Activated T-cell treated with anti-CD3 and anti-CD28 coated beads, Interleukin-2, amount 50 U/mL, for 24 hours (primary cell): ENCODE results near the gene TMEFF2.

Experiments used
- DNase-seq: peaks from one replicate; pipeline ENCODE4 v3.0.0-alpha.2; 2020
- H3K27ac Mint-ChIP-seq: 2 replicates; pipeline ENCODE4 v1.8.0; 2020; ENCODE audit warnings: mild to moderate bottlenecking, mixed read lengths
- H3K27me3 Mint-ChIP-seq: 2 replicates; pipeline ENCODE4 v1.8.0; 2020; ENCODE audit warnings: mixed read lengths
- H3K36me3 Mint-ChIP-seq: 2 replicates; pipeline ENCODE4 v1.8.0; 2020; ENCODE audit warnings: low read depth, mixed read lengths
- H3K4me1 Mint-ChIP-seq: 2 replicates; pipeline ENCODE4 v1.8.0; 2020; ENCODE audit warnings: low read depth, mixed read lengths
- H3K4me3 Mint-ChIP-seq: 2 replicates; pipeline ENCODE4 v1.8.0; 2020; ENCODE audit warnings: mild to moderate bottlenecking, moderate library complexity, mixed read lengths
- H3K9me3 Mint-ChIP-seq: 2 replicates; pipeline ENCODE4 v1.8.0; 2020; ENCODE audit warnings: mixed read lengths

Gene TMEFF2, protein sequence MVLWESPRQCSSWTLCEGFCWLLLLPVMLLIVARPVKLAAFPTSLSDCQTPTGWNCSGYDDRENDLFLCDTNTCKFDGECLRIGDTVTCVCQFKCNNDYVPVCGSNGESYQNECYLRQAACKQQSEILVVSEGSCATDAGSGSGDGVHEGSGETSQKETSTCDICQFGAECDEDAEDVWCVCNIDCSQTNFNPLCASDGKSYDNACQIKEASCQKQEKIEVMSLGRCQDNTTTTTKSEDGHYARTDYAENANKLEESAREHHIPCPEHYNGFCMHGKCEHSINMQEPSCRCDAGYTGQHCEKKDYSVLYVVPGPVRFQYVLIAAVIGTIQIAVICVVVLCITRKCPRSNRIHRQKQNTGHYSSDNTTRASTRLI

DNA sequence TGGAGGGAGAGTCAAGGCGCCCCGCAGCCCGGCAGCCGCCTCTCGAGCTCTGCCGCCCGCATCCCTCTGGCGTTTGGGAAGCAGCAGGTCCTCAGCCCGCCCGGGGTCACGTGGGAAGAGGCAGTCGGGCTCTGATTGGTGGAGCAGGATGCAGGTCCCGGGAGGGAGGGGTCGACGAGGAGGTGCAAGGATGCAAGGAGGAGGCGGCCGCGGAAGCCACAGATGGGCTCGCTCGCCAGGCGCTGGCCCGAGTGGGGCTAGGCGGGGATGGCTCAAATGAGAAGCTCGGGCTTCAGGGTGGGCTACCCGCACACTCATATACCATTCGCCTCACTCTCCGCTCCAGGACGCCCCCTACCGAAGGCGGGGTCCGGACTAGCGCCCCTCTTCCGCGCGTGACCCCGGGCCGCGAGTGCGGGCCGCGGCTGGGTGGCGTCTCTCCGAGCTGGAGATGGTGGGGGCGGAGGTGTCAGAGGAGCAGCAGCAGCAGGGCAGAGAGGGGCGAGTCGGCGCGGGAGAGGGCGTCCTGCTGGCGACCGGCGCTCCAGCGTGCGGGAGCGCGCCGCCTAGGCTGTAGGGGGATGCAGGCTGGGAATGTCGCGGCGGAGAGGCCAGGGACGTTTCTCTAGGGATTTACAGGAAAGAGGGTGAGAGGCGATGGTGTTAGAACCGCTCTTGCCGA is at the start of gene TMEFF2:
TSS of gene TMEFF2 (minus strand) at position 68 of the 682 bp plus-strand sequence. CDS start 409 bp downstream, outside the sequence.
- peak; percentile 70 for DNase-seq
- no peaks in the 10 kb centered on the region for H3K36me3 Mint-ChIP-seq
- H3K4me3 Mint-ChIP-seq, result peak within 1 kb of the TSS; percentile 79
- peaks cover 84% of the 10 kb centered on the region for H3K27me3 Mint-ChIP-seq
- no peaks in the 10 kb centered on the region for H3K9me3 Mint-ChIP-seq
- peaks cover 25% of the 10 kb centered on the region for H3K4me1 Mint-ChIP-seq
- H3K27ac Mint-ChIP-seq, result peak within 1 kb of the TSS; percentile 33

DNA sequence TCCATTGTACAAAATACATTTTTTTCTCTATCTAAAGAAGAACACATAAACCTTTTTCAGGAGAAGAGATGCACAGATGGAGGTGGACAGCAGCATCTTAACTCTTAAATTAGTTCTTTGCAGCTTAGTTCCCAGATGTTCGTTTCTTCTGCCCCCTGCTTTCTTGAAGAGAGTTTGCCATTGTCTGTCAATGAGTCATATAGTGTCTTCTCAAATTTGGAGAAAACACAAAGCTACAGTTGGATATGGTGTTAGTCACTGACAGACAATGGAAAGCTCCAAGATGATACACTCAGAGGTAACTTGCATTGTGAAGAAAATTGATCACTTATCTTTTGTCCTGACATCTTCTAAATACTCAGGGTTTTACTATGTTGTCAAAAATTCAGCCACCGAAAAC is 48.8 kb upstream of the TMEFF2 start:
- no peaks in the 10 kb centered on the region for H3K9me3 Mint-ChIP-seq

DNA sequence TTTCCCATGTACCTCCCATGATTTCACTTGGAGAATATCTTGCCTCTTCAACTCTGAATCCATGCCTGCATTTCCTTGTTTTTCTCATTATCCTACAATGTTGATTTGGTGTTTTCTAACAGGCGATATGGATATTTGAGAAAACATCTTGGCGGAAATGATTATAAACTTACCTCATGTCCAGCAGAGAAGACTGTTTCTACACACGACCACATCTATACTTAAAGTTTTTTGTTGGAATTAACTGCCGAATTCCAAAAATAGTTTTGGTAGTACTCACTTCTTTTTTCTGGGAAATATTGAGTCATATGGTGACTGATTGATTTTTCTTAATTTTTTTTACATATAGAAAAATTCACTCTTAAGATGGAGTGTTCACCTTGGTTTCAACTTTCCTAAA is 41.4 kb upstream of the TMEFF2 start:
- Mint-ChIP-seq H3K4me3 (no peak overlapping the region), H3K27me3 (peaks cover 1% of the 10 kb centered on the region), H3K27ac (no peak overlapping the region), H3K36me3 (no peaks in the 10 kb centered on the region), H3K9me3 (peaks cover 2% of the 10 kb centered on the region), H3K4me1 (no peaks in the 10 kb centered on the region)
- no peak for DNase-seq

More for the DNA sequence above, 48.8 kb upstream of the TMEFF2 start:
- Mint-ChIP-seq H3K4me1 (no peaks in the 10 kb centered on the region), H3K27ac (no peak overlapping the region), H3K36me3 (no peaks in the 10 kb centered on the region), H3K4me3 (no peak overlapping the region), H3K27me3 (peaks cover 3% of the 10 kb centered on the region)
- no peak for DNase-seq

DNA sequence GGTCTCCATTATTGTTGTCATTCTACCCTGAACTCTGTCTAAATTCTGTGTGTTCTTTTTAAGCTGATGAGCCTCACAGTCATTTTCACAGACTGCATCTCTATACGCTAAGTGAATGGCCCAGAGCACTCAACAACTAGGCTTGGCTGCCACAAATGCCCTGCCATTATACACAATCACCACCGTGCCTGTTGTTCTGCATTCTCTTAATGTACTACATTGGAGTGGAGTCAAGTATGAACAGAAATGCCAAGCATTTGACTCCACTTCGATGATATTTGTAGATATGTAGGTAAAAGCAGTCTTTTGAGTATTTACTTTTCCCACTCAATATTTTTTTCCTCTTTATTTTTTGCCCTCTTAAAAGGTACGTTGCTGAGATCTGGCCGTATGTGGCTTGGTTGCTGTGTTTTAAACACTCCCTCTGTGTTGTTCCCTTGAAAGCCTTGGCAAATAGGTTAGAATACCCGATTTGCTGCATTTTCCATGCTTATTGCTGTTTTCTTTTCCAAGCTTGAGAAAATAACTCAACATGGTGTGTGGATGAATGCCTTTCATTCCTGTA is 36.2 kb upstream of the TMEFF2 start:
- no peak for DNase-seq
- H3K4me1 Mint-ChIP-seq, result no peaks in the 10 kb centered on the region
- no peaks in the 10 kb centered on the region for H3K36me3 Mint-ChIP-seq
- peaks cover 4% of the 10 kb centered on the region for H3K27me3 Mint-ChIP-seq
- no peaks in the 10 kb centered on the region for H3K9me3 Mint-ChIP-seq
- H3K27ac Mint-ChIP-seq, result no peak overlapping the region
- H3K4me3 Mint-ChIP-seq, result no peak overlapping the region

DNA sequence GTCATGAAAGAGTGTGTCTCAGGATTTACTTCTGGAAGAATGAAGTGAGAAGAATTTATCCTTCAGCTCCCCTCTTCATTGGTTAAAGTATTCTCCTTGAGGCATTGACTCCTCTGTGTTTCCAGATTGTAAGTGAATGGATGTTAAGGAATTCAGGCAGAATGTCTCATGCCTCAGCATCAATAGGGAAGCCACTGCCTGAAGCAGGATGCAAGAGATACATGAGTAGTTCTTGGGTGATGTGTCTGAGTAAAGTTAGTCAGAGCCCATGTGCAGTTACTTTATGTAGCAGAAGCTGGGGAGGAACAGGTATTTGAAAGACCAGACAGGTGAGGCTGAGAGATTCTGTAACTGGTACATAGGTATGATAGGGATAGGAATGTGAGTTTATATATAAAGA is 34.0 kb upstream of the TMEFF2 start:
- Mint-ChIP-seq H3K9me3 (no peaks in the 10 kb centered on the region), H3K4me3 (no peak overlapping the region), H3K27ac (no peak overlapping the region), H3K4me1 (no peaks in the 10 kb centered on the region), H3K36me3 (no peaks in the 10 kb centered on the region), H3K27me3 (peaks cover 7% of the 10 kb centered on the region)
- DNase-seq, result no peak

DNA sequence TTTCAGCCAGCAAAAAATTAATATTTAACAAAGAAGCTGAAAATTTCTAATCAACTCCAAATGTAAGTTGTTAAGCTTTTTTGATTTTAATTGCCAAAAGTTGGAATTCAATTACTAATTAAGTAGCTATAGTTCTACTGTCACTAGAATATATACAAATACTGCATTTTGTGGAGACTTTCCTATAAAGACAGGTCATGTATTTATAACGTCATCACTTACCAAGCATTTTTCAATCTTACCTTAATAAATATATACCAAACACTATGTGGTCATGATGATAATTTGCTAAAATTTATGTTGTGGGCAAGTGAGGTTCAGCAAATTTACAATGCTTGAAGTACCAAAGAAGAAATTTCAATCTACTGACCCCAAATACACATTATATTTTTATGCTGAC is 24.2 kb upstream of the TMEFF2 start:
- Mint-ChIP-seq H3K27me3 (peaks cover 9% of the 10 kb centered on the region), H3K27ac (no peak overlapping the region), H3K9me3 (no peaks in the 10 kb centered on the region), H3K36me3 (no peaks in the 10 kb centered on the region), H3K4me1 (no peaks in the 10 kb centered on the region), H3K4me3 (no peak overlapping the region)
- no peak for DNase-seq

DNA sequence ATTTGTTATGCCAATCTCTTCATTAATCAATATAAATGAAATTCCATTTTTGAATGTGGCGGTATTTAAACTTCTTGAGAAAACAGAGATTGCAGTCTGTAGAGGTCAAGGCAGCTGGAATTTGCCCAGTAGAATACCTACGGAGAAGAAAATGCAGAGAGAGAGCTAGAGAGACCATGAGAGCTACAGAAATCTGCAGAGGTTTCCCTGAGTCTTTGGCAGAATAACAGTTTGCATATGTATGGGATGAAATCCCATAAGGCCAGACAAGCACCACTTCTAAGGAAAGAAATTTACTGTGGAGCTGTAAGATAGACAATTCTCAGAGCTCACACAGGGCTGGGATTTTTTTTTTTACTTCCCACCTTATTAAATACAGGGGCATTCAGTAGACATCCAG is 23.6 kb upstream of the TMEFF2 start:
- DNase-seq, result no peak
- Mint-ChIP-seq H3K9me3 (no peaks in the 10 kb centered on the region), H3K4me1 (no peaks in the 10 kb centered on the region), H3K27ac (no peak overlapping the region), H3K27me3 (peaks cover 9% of the 10 kb centered on the region), H3K36me3 (no peaks in the 10 kb centered on the region), H3K4me3 (no peak overlapping the region)

DNA sequence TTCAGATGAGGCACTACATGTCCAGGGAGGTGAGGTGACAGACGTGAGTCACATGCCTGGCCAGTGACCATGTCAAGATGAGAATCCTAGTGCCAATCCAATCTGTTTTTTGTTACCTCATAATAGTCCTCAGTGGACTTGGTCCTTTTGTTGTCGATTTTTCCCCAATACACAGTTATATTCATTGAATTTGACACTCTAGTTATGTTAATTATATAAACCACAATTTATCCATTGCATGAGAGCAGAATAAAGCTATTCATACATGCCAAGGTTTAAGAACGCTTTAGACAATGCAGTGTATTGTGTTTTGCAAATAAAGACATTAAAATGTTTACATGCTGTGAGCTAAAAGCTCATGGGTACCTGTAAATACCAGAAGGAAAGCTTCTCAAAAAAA is 21.6 kb upstream of the TMEFF2 start:
- Mint-ChIP-seq H3K4me1 (no peaks in the 10 kb centered on the region), H3K4me3 (no peak overlapping the region), H3K9me3 (no peaks in the 10 kb centered on the region), H3K27me3 (peaks cover 10% of the 10 kb centered on the region), H3K27ac (no peak overlapping the region), H3K36me3 (no peaks in the 10 kb centered on the region)
- DNase-seq, result no peak

DNA sequence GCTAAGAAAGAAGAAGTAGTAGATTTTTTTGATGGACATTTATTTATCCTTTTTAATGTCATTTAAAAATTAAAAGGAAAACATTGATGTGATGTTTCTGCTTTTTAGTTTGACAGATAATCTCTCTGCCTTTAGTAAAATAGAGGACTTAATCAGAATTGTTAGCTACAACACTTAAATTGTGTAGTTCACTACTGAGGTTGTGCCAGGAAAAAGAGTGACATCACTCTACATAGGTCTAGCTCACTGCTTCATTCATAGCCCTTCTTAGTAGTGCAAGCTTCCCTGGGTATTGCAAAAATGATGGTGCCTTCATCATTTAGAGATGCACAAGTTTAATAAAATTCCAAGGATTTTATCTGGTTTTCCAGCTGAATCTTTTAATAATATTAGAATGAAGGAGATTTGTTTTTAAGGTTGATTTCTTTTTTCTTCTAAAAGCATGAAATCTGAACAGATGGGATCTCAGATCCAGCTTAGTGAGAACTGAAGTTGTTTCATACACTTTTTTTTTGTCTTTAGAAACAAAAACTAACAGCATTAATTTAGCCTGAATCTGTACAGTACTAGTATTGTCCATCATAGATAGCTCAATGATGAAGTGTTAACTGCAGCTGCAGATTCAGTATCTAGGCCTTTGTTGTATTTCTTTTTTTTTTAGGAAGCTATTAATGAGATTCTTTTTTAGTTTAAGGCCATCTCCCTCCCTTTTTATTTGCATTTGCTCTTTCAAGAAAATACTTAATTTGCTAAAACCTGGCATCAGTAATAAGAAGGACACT is 20.6 kb upstream of the TMEFF2 start:
- DNase-seq, result no peak
- peaks cover 6% of the 10 kb centered on the region for H3K27me3 Mint-ChIP-seq
- H3K36me3 Mint-ChIP-seq, result no peaks in the 10 kb centered on the region
- no peaks in the 10 kb centered on the region for H3K4me1 Mint-ChIP-seq
- H3K4me3 Mint-ChIP-seq, result no peak overlapping the region
- H3K9me3 Mint-ChIP-seq, result no peaks in the 10 kb centered on the region
- no peak overlapping the region for H3K27ac Mint-ChIP-seq

DNA sequence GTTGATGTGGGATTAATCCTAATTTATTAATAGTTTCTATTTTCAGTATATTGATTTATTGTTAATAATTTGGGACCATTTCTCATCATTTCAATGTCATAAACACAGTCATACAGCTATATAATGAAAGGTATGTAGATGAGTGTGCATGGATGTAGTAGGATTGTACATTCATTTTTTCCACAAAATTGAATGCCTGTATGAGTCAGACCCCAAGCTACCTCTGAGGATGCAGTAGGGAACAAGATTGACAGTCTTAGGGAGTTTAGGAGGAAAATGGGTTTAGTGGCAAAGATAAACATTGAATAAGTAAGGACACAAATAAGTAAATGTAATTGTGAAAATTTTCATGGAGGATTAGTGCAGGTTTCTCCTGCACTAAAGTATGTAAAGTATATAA is 14.1 kb upstream of the TMEFF2 start:
- no peak overlapping the region for H3K27ac Mint-ChIP-seq
- no peak overlapping the region for H3K4me3 Mint-ChIP-seq
- no peaks in the 10 kb centered on the region for H3K4me1 Mint-ChIP-seq
- no peaks in the 10 kb centered on the region for H3K9me3 Mint-ChIP-seq
- no peak for DNase-seq
- no peaks in the 10 kb centered on the region for H3K36me3 Mint-ChIP-seq
- peaks cover 13% of the 10 kb centered on the region for H3K27me3 Mint-ChIP-seq

DNA sequence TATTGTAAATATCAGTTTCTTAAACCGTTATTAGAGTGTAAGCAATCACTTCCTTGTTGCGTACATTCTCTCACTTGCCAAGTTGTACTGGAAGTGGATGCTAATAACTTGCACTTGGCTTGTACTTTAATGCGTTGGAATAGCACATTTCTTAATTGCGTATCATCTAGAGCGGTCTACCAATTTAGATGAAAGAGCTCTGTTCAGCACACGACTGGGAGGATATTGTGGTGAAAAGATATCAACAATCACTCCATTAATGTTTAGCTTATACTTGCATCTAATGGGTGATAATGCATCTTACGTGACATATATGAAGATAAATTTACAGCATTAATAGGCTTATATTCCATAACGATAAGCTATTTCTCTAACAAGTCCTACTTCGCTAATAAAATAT is 11.7 kb upstream of the TMEFF2 start:
- Mint-ChIP-seq H3K27ac (no peak overlapping the region), H3K4me1 (no peaks in the 10 kb centered on the region), H3K4me3 (no peak overlapping the region), H3K27me3 (peaks cover 23% of the 10 kb centered on the region), H3K9me3 (no peaks in the 10 kb centered on the region), H3K36me3 (no peaks in the 10 kb centered on the region)
- DNase-seq, result no peak

DNA sequence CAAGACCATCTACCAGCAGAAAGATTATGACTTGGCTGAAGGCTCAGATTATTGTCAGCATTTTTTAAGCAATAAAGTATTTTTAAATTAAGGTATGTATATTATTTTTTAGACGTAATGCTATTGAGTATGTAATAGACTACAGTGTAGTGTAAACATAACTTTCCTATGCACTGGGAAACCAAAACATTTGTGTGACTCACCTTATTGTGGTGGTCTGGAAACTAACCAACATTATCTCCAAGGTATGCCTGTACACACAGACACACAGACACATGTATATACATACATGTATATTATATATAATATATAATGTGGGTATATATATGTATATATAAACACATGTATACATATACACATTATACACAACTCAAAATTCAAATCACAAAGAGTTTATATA is 9.1 kb upstream of the TMEFF2 start:
- Mint-ChIP-seq H3K36me3 (no peaks in the 10 kb centered on the region), H3K9me3 (no peaks in the 10 kb centered on the region), H3K4me1 (no peaks in the 10 kb centered on the region), H3K4me3 (no peak overlapping the region), H3K27ac (no peak overlapping the region), H3K27me3 (peaks cover 25% of the 10 kb centered on the region)
- DNase-seq, result no peak

DNA sequence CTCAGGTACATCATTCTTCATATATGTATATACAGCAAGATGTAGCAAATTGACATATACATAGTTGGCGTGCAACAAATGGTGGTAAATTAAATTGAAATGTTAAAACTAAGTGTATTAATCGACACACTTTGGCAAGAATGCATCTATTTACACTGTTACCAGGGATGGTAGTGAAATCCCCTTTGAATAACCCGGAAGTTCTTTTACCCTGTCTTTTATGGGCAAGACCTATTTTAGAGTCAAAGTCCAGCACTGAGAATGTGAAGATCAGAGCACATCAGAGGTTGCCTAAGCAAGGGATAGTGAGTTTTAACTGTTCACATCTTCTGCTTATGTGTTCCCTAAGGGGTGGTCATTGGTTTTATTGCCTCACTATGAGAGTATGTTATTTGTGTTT is 7.6 kb upstream of the TMEFF2 start:
- no peak overlapping the region for H3K27ac Mint-ChIP-seq
- H3K9me3 Mint-ChIP-seq, result no peaks in the 10 kb centered on the region
- peaks cover 37% of the 10 kb centered on the region for H3K27me3 Mint-ChIP-seq
- H3K4me1 Mint-ChIP-seq, result no peaks in the 10 kb centered on the region
- no peak overlapping the region for H3K4me3 Mint-ChIP-seq
- no peak for DNase-seq
- no peaks in the 10 kb centered on the region for H3K36me3 Mint-ChIP-seq

DNA sequence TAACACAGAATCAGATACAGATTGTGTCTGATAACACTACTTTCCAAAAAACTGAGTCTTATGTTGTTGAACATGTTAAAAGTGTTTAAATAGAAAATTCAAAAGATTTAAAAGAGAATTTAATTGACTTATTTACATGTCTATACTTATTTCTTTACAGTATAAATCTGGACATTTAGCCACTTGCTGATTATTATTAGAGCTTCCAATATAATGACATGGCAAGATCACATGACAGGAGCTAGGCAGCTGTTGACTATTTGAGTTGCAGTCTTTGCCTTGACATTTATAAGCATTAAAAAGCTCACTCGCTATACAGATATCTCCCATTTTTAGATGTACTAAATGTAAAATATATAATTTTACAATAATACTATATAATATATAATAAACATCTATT is 6.4 kb upstream of the TMEFF2 start:
- H3K27ac Mint-ChIP-seq, result no peak overlapping the region
- DNase-seq, result no peak
- H3K9me3 Mint-ChIP-seq, result no peaks in the 10 kb centered on the region
- peaks cover 8% of the 10 kb centered on the region for H3K4me1 Mint-ChIP-seq
- H3K27me3 Mint-ChIP-seq, result peaks cover 46% of the 10 kb centered on the region
- H3K4me3 Mint-ChIP-seq, result no peak overlapping the region
- no peaks in the 10 kb centered on the region for H3K36me3 Mint-ChIP-seq
